ENCODE results near the gene REPS2.

The REPS2 gene

GRCh38 chrX:16946361-16946964 is at the start of gene REPS2:
Gene REPS2, plus strand, starts transcription at chrX:16946658. Its CDS starts 204 bp downstream, at chrX:16946862.
- Histone ChIP-seq H3K4me1 (ENCODE audit: control insufficient read depth, insufficient read depth, low read length) (no peaks in the 10 kb centered on the region), H3K9ac (ENCODE audit: low read length) (peak within 1 kb of the TSS; percentile 56), H3K9me3 (ENCODE audit: control insufficient read depth, low read length) (peaks cover 14% of the 10 kb centered on the region), H3K4me3 (ENCODE audit: low read length) (peak within 1 kb of the TSS; percentile 77), H3K27me3 (replicated peaks; ENCODE audit: control insufficient read depth, insufficient read depth, low read length) (peaks cover 20% of the 10 kb centered on the region), H3K36me3 (ENCODE audit: control insufficient read depth, insufficient read depth, low read length, severe bottlenecking) (no peaks in the 10 kb centered on the region)
- peak; percentile 79 for DNase-seq (ENCODE audit: low read depth)

- H3K4me3 ChIP-seq (ENCODE audit: low read length): no peak overlapping the region
- DNase-seq (ENCODE audit: low read depth): no peak
- no peaks in the 10 kb centered on the region for H3K4me1 ChIP-seq (ENCODE audit: control insufficient read depth, insufficient read depth, low read length)
- H3K9me3 ChIP-seq (ENCODE audit: control insufficient read depth, low read length): no peaks in the 10 kb centered on the region
- no peaks in the 10 kb centered on the region for H3K36me3 ChIP-seq (ENCODE audit: control insufficient read depth, insufficient read depth, low read length, severe bottlenecking)
- no peak overlapping the region for H3K9ac ChIP-seq (ENCODE audit: low read length)
- peaks cover 42% of the 10 kb centered on the region for H3K27me3 ChIP-seq (replicated peaks; ENCODE audit: control insufficient read depth, insufficient read depth, low read length)
Observed at GRCh38 chrX:16897445-16897844, 49.0 kb upstream of the REPS2 start.

- H3K36me3 ChIP-seq (ENCODE audit: control insufficient read depth, insufficient read depth, low read length, severe bottlenecking): no peaks in the 10 kb centered on the region
- H3K27me3 ChIP-seq (replicated peaks; ENCODE audit: control insufficient read depth, insufficient read depth, low read length): peaks cover 22% of the 10 kb centered on the region
- DNase-seq (ENCODE audit: low read depth): no peak
- no peaks in the 10 kb centered on the region for H3K4me1 ChIP-seq (ENCODE audit: control insufficient read depth, insufficient read depth, low read length)
- H3K4me3 ChIP-seq (ENCODE audit: low read length): no peak overlapping the region
- no peaks in the 10 kb centered on the region for H3K9me3 ChIP-seq (ENCODE audit: control insufficient read depth, low read length)
- no peak overlapping the region for H3K9ac ChIP-seq (ENCODE audit: low read length)
Observed at GRCh38 chrX:16903274-16904022, 43.0 kb upstream of the REPS2 start.

- DNase-seq (ENCODE audit: low read depth): no peak
- Histone ChIP-seq H3K27me3 (replicated peaks; ENCODE audit: control insufficient read depth, insufficient read depth, low read length) (peaks cover 4% of the 10 kb centered on the region), H3K9ac (ENCODE audit: low read length) (no peak overlapping the region), H3K36me3 (ENCODE audit: control insufficient read depth, insufficient read depth, low read length, severe bottlenecking) (no peaks in the 10 kb centered on the region), H3K4me1 (ENCODE audit: control insufficient read depth, insufficient read depth, low read length) (no peaks in the 10 kb centered on the region), H3K9me3 (ENCODE audit: control insufficient read depth, low read length) (no peaks in the 10 kb centered on the region), H3K4me3 (ENCODE audit: low read length) (no peak overlapping the region)
Observed at GRCh38 chrX:16910376-16910775, 36.1 kb upstream of the REPS2 start.

- H3K36me3 ChIP-seq (ENCODE audit: control insufficient read depth, insufficient read depth, low read length, severe bottlenecking): no peaks in the 10 kb centered on the region
- DNase-seq (ENCODE audit: low read depth): no peak
- H3K4me3 ChIP-seq (ENCODE audit: low read length): no peak overlapping the region
- no peaks in the 10 kb centered on the region for H3K9me3 ChIP-seq (ENCODE audit: control insufficient read depth, low read length)
- H3K4me1 ChIP-seq (ENCODE audit: control insufficient read depth, insufficient read depth, low read length): peaks cover 10% of the 10 kb centered on the region
- no peak overlapping the region for H3K9ac ChIP-seq (ENCODE audit: low read length)
- peaks cover 4% of the 10 kb centered on the region for H3K27me3 ChIP-seq (replicated peaks; ENCODE audit: control insufficient read depth, insufficient read depth, low read length)
Observed at GRCh38 chrX:16914058-16914457, 32.4 kb upstream of the REPS2 start.

GRCh38 chrX:16916561-16916960 is 29.9 kb upstream of the REPS2 start:
- Histone ChIP-seq H3K9me3 (ENCODE audit: control insufficient read depth, low read length) (no peaks in the 10 kb centered on the region), H3K36me3 (ENCODE audit: control insufficient read depth, insufficient read depth, low read length, severe bottlenecking) (no peaks in the 10 kb centered on the region), H3K9ac (ENCODE audit: low read length) (no peak overlapping the region), H3K27me3 (replicated peaks; ENCODE audit: control insufficient read depth, insufficient read depth, low read length) (peaks cover 3% of the 10 kb centered on the region), H3K4me1 (ENCODE audit: control insufficient read depth, insufficient read depth, low read length) (peaks cover 10% of the 10 kb centered on the region), H3K4me3 (ENCODE audit: low read length) (no peak overlapping the region)
- DNase-seq (ENCODE audit: low read depth): no peak

GRCh38 chrX:16917120-16917519 is 29.3 kb upstream of the REPS2 start:
- no peaks in the 10 kb centered on the region for H3K9me3 ChIP-seq (ENCODE audit: control insufficient read depth, low read length)
- no peaks in the 10 kb centered on the region for H3K36me3 ChIP-seq (ENCODE audit: control insufficient read depth, insufficient read depth, low read length, severe bottlenecking)
- no peak overlapping the region for H3K9ac ChIP-seq (ENCODE audit: low read length)
- H3K4me1 ChIP-seq (ENCODE audit: control insufficient read depth, insufficient read depth, low read length): peaks cover 10% of the 10 kb centered on the region
- DNase-seq (ENCODE audit: low read depth): no peak
- H3K27me3 ChIP-seq (replicated peaks; ENCODE audit: control insufficient read depth, insufficient read depth, low read length): peaks cover 6% of the 10 kb centered on the region
- H3K4me3 ChIP-seq (ENCODE audit: low read length): no peak overlapping the region

GRCh38 chrX:16918979-16919378 is 27.5 kb upstream of the REPS2 start:
- Histone ChIP-seq H3K9me3 (ENCODE audit: control insufficient read depth, low read length) (no peaks in the 10 kb centered on the region), H3K36me3 (ENCODE audit: control insufficient read depth, insufficient read depth, low read length, severe bottlenecking) (no peaks in the 10 kb centered on the region), H3K4me3 (ENCODE audit: low read length) (no peak overlapping the region), H3K4me1 (ENCODE audit: control insufficient read depth, insufficient read depth, low read length) (peaks cover 10% of the 10 kb centered on the region), H3K9ac (ENCODE audit: low read length) (no peak overlapping the region), H3K27me3 (replicated peaks; ENCODE audit: control insufficient read depth, insufficient read depth, low read length) (peaks cover 6% of the 10 kb centered on the region)
- no peak for DNase-seq (ENCODE audit: low read depth)

- Histone ChIP-seq H3K36me3 (ENCODE audit: control insufficient read depth, insufficient read depth, low read length, severe bottlenecking) (no peaks in the 10 kb centered on the region), H3K27me3 (replicated peaks; ENCODE audit: control insufficient read depth, insufficient read depth, low read length) (peaks cover 9% of the 10 kb centered on the region), H3K9me3 (ENCODE audit: control insufficient read depth, low read length) (peaks cover 5% of the 10 kb centered on the region), H3K4me1 (ENCODE audit: control insufficient read depth, insufficient read depth, low read length) (peaks cover 10% of the 10 kb centered on the region), H3K4me3 (ENCODE audit: low read length) (no peak overlapping the region), H3K9ac (ENCODE audit: low read length) (no peak overlapping the region)
- no peak for DNase-seq (ENCODE audit: low read depth)
Observed at GRCh38 chrX:16920075-16920474, 26.4 kb upstream of the REPS2 start.

- H3K27me3 ChIP-seq (replicated peaks; ENCODE audit: control insufficient read depth, insufficient read depth, low read length): peaks cover 14% of the 10 kb centered on the region
- no peaks in the 10 kb centered on the region for H3K36me3 ChIP-seq (ENCODE audit: control insufficient read depth, insufficient read depth, low read length, severe bottlenecking)
- H3K4me1 ChIP-seq (ENCODE audit: control insufficient read depth, insufficient read depth, low read length): no peaks in the 10 kb centered on the region
- H3K4me3 ChIP-seq (ENCODE audit: low read length): no peak overlapping the region
- H3K9me3 ChIP-seq (ENCODE audit: control insufficient read depth, low read length): peaks cover 5% of the 10 kb centered on the region
- H3K9ac ChIP-seq (ENCODE audit: low read length): no peak overlapping the region
- no peak for DNase-seq (ENCODE audit: low read depth)
Observed at GRCh38 chrX:16923157-16923556, 23.3 kb upstream of the REPS2 start.

GRCh38 chrX:16924631-16925480 is 21.6 kb upstream of the REPS2 start:
- no peaks in the 10 kb centered on the region for H3K4me1 ChIP-seq (ENCODE audit: control insufficient read depth, insufficient read depth, low read length)
- no peaks in the 10 kb centered on the region for H3K36me3 ChIP-seq (ENCODE audit: control insufficient read depth, insufficient read depth, low read length, severe bottlenecking)
- H3K4me3 ChIP-seq (ENCODE audit: low read length): no peak overlapping the region
- H3K9ac ChIP-seq (ENCODE audit: low read length): no peak overlapping the region
- no peak for DNase-seq (ENCODE audit: low read depth)
- peaks cover 17% of the 10 kb centered on the region for H3K27me3 ChIP-seq (replicated peaks; ENCODE audit: control insufficient read depth, insufficient read depth, low read length)
- H3K9me3 ChIP-seq (ENCODE audit: control insufficient read depth, low read length): peaks cover 5% of the 10 kb centered on the region

All from adipocyte (in vitro differentiated cells).